ENCODE data around the gene CALU.

The CALU gene

GRCh38 chr7:128708824-128709223 is 30.3 kb upstream of the CALU start:
- no peaks in the 10 kb centered on the region for H3K9me3 Mint-ChIP-seq
- H3K27me3 Mint-ChIP-seq (ENCODE audit: low read depth): peaks cover 10% of the 10 kb centered on the region
- H3K36me3 Mint-ChIP-seq (ENCODE audit: low read depth): no peaks in the 10 kb centered on the region
- no peak overlapping the region for H3K4me3 Mint-ChIP-seq
- H3K27ac Mint-ChIP-seq: no peak overlapping the region
- no peak for DNase-seq (ENCODE audit: low spot score)
- no peaks in the 10 kb centered on the region for H3K4me1 Mint-ChIP-seq (ENCODE audit: low read depth)

DNA sequence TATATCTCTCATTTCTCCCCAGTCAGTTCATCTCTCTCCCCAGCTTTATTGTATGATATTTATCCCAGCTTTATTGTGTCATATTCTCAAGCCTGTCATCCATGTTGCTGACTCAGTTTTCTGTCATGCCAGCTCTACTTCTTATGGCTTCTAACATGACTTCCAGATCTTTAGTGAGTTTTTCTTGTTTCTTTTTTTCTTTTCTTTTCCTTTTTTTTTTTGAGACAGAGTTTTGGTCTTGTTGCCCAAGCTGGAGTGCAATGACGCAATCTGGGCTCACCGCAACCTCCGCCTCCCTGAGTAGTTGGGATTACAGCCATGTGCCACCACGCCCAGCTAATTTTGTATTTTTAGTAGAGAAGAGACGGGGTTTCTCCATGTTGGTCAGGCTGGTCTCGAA is 28.7 kb upstream of the CALU start:
- H3K27me3 Mint-ChIP-seq (ENCODE audit: low read depth): peaks cover 9% of the 10 kb centered on the region
- H3K4me1 Mint-ChIP-seq (ENCODE audit: low read depth): no peaks in the 10 kb centered on the region
- no peak overlapping the region for H3K27ac Mint-ChIP-seq
- no peaks in the 10 kb centered on the region for H3K9me3 Mint-ChIP-seq
- H3K4me3 Mint-ChIP-seq: no peak overlapping the region
- no peaks in the 10 kb centered on the region for H3K36me3 Mint-ChIP-seq (ENCODE audit: low read depth)
- no peak for DNase-seq (ENCODE audit: low spot score)

DNA sequence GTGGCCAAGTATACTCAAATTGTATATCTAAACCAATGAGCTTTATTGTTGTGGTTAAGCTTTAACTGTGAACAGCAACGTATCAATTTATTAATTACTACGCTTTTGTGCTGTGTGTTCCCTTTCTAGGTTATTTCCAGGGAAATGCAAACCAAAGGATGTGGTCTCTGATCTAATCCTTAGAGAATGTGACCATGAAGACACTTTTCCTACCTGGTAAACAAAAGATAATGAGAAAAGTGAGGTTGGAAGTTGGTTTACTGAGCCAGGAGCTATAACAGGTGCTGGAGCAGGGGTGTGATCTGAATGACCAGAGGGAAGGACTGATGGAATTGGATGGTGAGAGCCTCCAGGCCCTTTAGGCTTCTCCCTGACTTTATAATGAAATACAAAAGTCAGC is 25.4 kb upstream of the CALU start:
- H3K27me3 Mint-ChIP-seq (ENCODE audit: low read depth): peaks cover 17% of the 10 kb centered on the region
- H3K4me3 Mint-ChIP-seq: no peak overlapping the region
- no peaks in the 10 kb centered on the region for H3K9me3 Mint-ChIP-seq
- no peak for DNase-seq (ENCODE audit: low spot score)
- H3K27ac Mint-ChIP-seq: no peak overlapping the region
- H3K36me3 Mint-ChIP-seq (ENCODE audit: low read depth): no peaks in the 10 kb centered on the region
- H3K4me1 Mint-ChIP-seq (ENCODE audit: low read depth): no peaks in the 10 kb centered on the region

- Mint-ChIP-seq H3K36me3 (ENCODE audit: low read depth) (no peaks in the 10 kb centered on the region), H3K27ac (no peak overlapping the region), H3K9me3 (no peaks in the 10 kb centered on the region), H3K27me3 (ENCODE audit: low read depth) (peaks cover 12% of the 10 kb centered on the region), H3K4me3 (no peak overlapping the region), H3K4me1 (ENCODE audit: low read depth) (no peaks in the 10 kb centered on the region)
- no peak for DNase-seq (ENCODE audit: low spot score)
These were observed 24.3 kb upstream of the CALU start for GRCh38 chr7:128714701-128715495.

- H3K27me3 Mint-ChIP-seq (ENCODE audit: low read depth): peaks cover 12% of the 10 kb centered on the region
- no peak overlapping the region for H3K27ac Mint-ChIP-seq
- no peak overlapping the region for H3K4me3 Mint-ChIP-seq
These were observed 20.1 kb upstream of the CALU start for GRCh38 chr7:128718967-128719642.

DNA sequence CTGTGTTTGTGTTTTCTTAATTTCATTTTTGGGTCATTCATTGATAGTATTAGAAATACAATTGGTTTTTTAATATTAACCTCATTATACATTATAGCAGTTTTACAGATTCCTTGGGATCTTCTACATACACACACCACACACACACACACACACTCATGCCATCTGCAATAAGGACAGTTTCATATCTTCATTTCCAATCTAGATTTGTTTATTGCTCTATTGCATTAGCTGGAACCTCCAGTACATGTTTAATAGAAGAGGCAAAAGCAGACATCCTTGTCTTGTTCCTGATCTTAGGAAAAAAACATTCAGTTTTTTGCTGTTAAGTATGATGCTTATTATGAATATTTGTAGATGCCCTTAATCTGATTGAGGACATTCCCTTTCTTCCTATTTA is 17.8 kb upstream of the CALU start:
- H3K36me3 Mint-ChIP-seq (ENCODE audit: low read depth): no peaks in the 10 kb centered on the region

More at GRCh38 chr7:128718967-128719642, 20.1 kb upstream of the CALU start:
- Mint-ChIP-seq H3K9me3 (no peaks in the 10 kb centered on the region), H3K4me1 (ENCODE audit: low read depth) (no peaks in the 10 kb centered on the region), H3K36me3 (ENCODE audit: low read depth) (no peaks in the 10 kb centered on the region)
- no peak for DNase-seq (ENCODE audit: low spot score)

GRCh38 chr7:128724743-128725142 is 14.4 kb upstream of the CALU start:
- Mint-ChIP-seq H3K36me3 (ENCODE audit: low read depth) (no peaks in the 10 kb centered on the region), H3K27me3 (ENCODE audit: low read depth) (peaks cover 33% of the 10 kb centered on the region), H3K9me3 (no peaks in the 10 kb centered on the region), H3K27ac (no peak overlapping the region), H3K4me1 (ENCODE audit: low read depth) (peaks cover 2% of the 10 kb centered on the region), H3K4me3 (no peak overlapping the region)
- no peak for DNase-seq (ENCODE audit: low spot score)

More for the DNA sequence above, 17.8 kb upstream of the CALU start:
- H3K27ac Mint-ChIP-seq: no peak overlapping the region
- H3K27me3 Mint-ChIP-seq (ENCODE audit: low read depth): peaks cover 26% of the 10 kb centered on the region
- no peaks in the 10 kb centered on the region for H3K9me3 Mint-ChIP-seq
- DNase-seq (ENCODE audit: low spot score): no peak
- H3K4me1 Mint-ChIP-seq (ENCODE audit: low read depth): peaks cover 2% of the 10 kb centered on the region
- H3K4me3 Mint-ChIP-seq: no peak overlapping the region

GRCh38 chr7:128725531-128725930 is 13.6 kb upstream of the CALU start:
- no peak overlapping the region for H3K27ac Mint-ChIP-seq
- no peak overlapping the region for H3K4me3 Mint-ChIP-seq
- no peaks in the 10 kb centered on the region for H3K9me3 Mint-ChIP-seq
- H3K27me3 Mint-ChIP-seq (ENCODE audit: low read depth): peaks cover 33% of the 10 kb centered on the region
- DNase-seq (ENCODE audit: low spot score): no peak
- peaks cover 2% of the 10 kb centered on the region for H3K4me1 Mint-ChIP-seq (ENCODE audit: low read depth)
- H3K36me3 Mint-ChIP-seq (ENCODE audit: low read depth): no peaks in the 10 kb centered on the region

GRCh38 chr7:128726059-128726736 is 13.0 kb upstream of the CALU start:
- Mint-ChIP-seq H3K4me3 (no peak overlapping the region), H3K36me3 (ENCODE audit: low read depth) (no peaks in the 10 kb centered on the region), H3K9me3 (no peaks in the 10 kb centered on the region), H3K27me3 (ENCODE audit: low read depth) (peaks cover 35% of the 10 kb centered on the region), H3K4me1 (ENCODE audit: low read depth) (peaks cover 2% of the 10 kb centered on the region), H3K27ac (no peak overlapping the region)
- no peak for DNase-seq (ENCODE audit: low spot score)

DNA sequence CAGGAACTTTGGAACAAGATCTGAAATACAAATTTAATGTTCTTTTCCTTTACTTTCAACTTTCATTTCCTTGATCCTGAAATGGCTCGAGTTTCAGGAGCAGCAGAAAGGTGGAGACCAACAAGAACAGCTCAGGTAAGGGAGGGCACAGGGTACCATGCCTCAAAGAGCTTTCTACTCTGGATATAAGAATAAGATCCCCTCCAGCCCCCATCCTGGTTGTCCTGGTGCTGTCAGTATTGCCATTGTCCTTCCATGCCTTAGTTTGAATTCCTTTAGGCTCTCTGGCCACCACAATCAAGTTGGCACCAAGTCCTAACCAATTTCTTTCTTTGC is 12.5 kb upstream of the CALU start:
- no peaks in the 10 kb centered on the region for H3K9me3 Mint-ChIP-seq
- H3K4me3 Mint-ChIP-seq: no peak overlapping the region
- H3K27ac Mint-ChIP-seq: no peak overlapping the region
- H3K4me1 Mint-ChIP-seq (ENCODE audit: low read depth): peaks cover 2% of the 10 kb centered on the region
- H3K36me3 Mint-ChIP-seq (ENCODE audit: low read depth): no peaks in the 10 kb centered on the region
- DNase-seq (ENCODE audit: low spot score): no peak
- peaks cover 38% of the 10 kb centered on the region for H3K27me3 Mint-ChIP-seq (ENCODE audit: low read depth)

DNA sequence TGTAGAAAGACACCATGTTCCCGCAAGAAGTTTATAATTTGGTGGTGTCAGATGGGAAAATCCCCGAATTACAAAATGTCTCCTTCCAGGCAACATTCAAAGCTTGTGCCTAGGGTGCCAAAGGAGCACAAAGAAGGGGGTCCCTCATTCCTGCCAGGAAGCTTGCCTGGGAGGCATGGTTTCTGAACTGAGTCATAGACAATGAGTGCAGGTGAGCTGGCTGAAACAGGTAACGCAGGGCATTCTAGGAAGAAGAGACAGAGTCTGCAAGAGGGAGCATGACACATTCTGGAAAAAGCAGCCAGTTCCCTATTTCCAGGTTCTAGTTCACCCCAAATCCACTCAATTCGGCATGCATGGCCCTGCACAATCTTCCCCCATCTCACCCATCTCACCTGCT is 11.9 kb upstream of the CALU start:
- H3K36me3 Mint-ChIP-seq (ENCODE audit: low read depth): no peaks in the 10 kb centered on the region
- H3K4me1 Mint-ChIP-seq (ENCODE audit: low read depth): peaks cover 2% of the 10 kb centered on the region
- DNase-seq (ENCODE audit: low spot score): no peak
- H3K27ac Mint-ChIP-seq: no peak overlapping the region
- peaks cover 38% of the 10 kb centered on the region for H3K27me3 Mint-ChIP-seq (ENCODE audit: low read depth)
- H3K9me3 Mint-ChIP-seq: no peaks in the 10 kb centered on the region
- H3K4me3 Mint-ChIP-seq: no peak overlapping the region

GRCh38 chr7:128728598-128728997 is 10.6 kb upstream of the CALU start:
- peaks cover 2% of the 10 kb centered on the region for H3K4me1 Mint-ChIP-seq (ENCODE audit: low read depth)
- no peak overlapping the region for H3K27ac Mint-ChIP-seq
- no peak overlapping the region for H3K4me3 Mint-ChIP-seq
- H3K27me3 Mint-ChIP-seq (ENCODE audit: low read depth): peaks cover 35% of the 10 kb centered on the region
- no peak for DNase-seq (ENCODE audit: low spot score)
- H3K36me3 Mint-ChIP-seq (ENCODE audit: low read depth): no peaks in the 10 kb centered on the region
- H3K9me3 Mint-ChIP-seq: no peaks in the 10 kb centered on the region

- H3K36me3 Mint-ChIP-seq (ENCODE audit: low read depth): no peaks in the 10 kb centered on the region
- H3K4me1 Mint-ChIP-seq (ENCODE audit: low read depth): peaks cover 2% of the 10 kb centered on the region
- H3K9me3 Mint-ChIP-seq: no peaks in the 10 kb centered on the region
- H3K27ac Mint-ChIP-seq: no peak overlapping the region
- no peak overlapping the region for H3K4me3 Mint-ChIP-seq
- DNase-seq (ENCODE audit: low spot score): no peak
- H3K27me3 Mint-ChIP-seq (ENCODE audit: low read depth): peaks cover 33% of the 10 kb centered on the region
These were observed 9.7 kb upstream of the CALU start for GRCh38 chr7:128729494-128729893.

DNA sequence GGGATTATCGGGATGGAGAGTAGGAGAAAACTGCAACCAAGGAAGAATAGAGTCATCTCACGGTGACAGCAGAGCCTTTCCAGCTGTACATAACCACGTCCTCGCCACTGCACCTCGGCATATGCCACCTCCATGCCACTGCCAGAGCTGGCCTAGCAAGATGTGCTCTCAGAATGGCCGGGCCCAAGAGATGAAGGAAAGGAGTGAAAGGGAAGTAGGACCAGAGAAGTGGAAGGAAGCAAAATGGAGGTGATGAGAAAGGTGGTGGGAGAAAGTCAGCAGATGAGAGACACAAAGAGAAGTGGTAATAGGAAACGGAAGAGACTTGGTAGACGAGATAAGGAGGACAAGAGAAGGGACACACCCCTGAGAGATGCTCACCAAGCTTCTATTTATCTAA is 8.0 kb upstream of the CALU start:
- no peaks in the 10 kb centered on the region for H3K4me1 Mint-ChIP-seq (ENCODE audit: low read depth)
- no peak overlapping the region for H3K27ac Mint-ChIP-seq
- no peaks in the 10 kb centered on the region for H3K9me3 Mint-ChIP-seq
- no peaks in the 10 kb centered on the region for H3K36me3 Mint-ChIP-seq (ENCODE audit: low read depth)
- H3K4me3 Mint-ChIP-seq: no peak overlapping the region
- DNase-seq (ENCODE audit: low spot score): no peak
- peaks cover 23% of the 10 kb centered on the region for H3K27me3 Mint-ChIP-seq (ENCODE audit: low read depth)
